Measurements from ENCODE around the gene SMOC2.
A peak's percentile ranks its signal among the peaks of the same experiment; 100 is the strongest.
"Not testable (repeated sequence)": the region's sequence is repeated elsewhere in the genome, so short reads cannot be mapped to it uniquely, and the experiment has no call there.

The SMOC2 gene

DNA sequence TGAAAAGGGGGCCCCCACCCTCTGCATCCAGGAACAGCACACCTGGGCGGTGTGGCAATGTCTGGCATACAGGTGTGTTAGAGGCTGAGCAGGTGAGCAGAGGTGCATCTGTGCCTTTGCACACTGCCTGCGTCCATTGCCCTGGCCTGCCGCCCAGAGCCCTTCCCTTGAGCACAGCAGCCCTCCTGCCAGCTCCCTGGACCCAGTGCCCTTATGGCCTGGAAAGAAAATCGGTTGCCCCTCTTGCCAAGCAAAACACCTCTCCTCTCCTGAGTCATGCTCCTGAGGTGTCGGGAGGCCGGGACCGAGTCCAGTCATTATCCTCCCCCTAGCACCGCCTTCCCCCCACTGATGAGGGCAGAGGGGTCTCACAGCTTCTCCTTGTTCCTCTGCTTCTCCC lies 259.9 kb downstream of the SMOC2 start:
- in situ Hi-C loops (cut with HindIII; ENCODE audit: low pct_unique_long_range_greater_than_20kb, low sequenced_read_pairs), result no loop called here
- DNase-seq (ENCODE audit: low read depth in 1 of 2, low spot score in 1 of 2), result no peak
- TF ChIP-seq JUND (IDR thresholded peaks at IDR 0.05; ENCODE audit: low read depth), result no peak

GRCh38 chr6:168703990-168704389 lies 263.0 kb downstream of the SMOC2 start:
- no peak for DNase-seq (ENCODE audit: low read depth in 1 of 2, low spot score in 1 of 2)
- no peak for TF ChIP-seq JUND (IDR thresholded peaks at IDR 0.05; ENCODE audit: low read depth)
- in situ Hi-C loops (cut with HindIII; ENCODE audit: low pct_unique_long_range_greater_than_20kb, low sequenced_read_pairs), result no loop called here

GRCh38 chr6:168704678-168705077 lies 263.7 kb downstream of the SMOC2 start:
- in situ Hi-C loops (cut with HindIII; ENCODE audit: low pct_unique_long_range_greater_than_20kb, low sequenced_read_pairs), result no loop called here
- DNase-seq (ENCODE audit: low read depth in 1 of 2, low spot score in 1 of 2), result no peak
- TF ChIP-seq JUND (IDR thresholded peaks at IDR 0.05; ENCODE audit: low read depth), result no peak

DNA sequence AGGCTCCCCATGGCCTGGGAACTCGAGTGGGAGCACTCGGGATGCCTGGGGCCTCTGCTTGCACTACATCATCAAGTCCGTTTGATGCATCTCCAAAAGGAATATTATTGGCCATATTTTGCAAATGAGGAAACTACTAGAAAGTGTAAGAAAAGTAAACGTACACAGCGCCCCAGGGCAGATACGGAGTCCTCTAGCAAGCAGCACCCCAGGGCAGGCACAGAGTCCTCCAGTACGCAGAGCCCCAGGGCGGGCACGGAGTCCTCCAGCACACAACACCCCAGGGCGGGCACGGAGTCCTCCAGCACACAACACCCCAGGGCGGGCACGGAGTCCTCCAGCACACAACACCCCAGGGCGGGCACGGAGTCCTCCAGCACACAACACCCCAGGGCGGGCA lies 264.3 kb downstream of the SMOC2 start:
- DNase-seq (ENCODE audit: low read depth in 1 of 2, low spot score in 1 of 2), result not testable (repeated sequence)

GRCh38 chr6:168706471-168707177 lies 265.6 kb downstream of the SMOC2 start:
- in situ Hi-C loops (cut with HindIII; ENCODE audit: low pct_unique_long_range_greater_than_20kb, low sequenced_read_pairs), result no loop called here
- TF ChIP-seq JUND (IDR thresholded peaks at IDR 0.05; ENCODE audit: low read depth), result no peak
- no peak for DNase-seq (ENCODE audit: low read depth in 1 of 2, low spot score in 1 of 2)

More for the DNA sequence above, 264.3 kb downstream of the SMOC2 start:
- in situ Hi-C loops (cut with HindIII; ENCODE audit: low pct_unique_long_range_greater_than_20kb, low sequenced_read_pairs), result not testable (repeated sequence)

- DNase-seq (ENCODE audit: low read depth in 1 of 2, low spot score in 1 of 2), result no peak
- in situ Hi-C loops (cut with HindIII; ENCODE audit: low pct_unique_long_range_greater_than_20kb, low sequenced_read_pairs), result no loop called here
- no peak for TF ChIP-seq JUND (IDR thresholded peaks at IDR 0.05; ENCODE audit: low read depth)
Measured at GRCh38 chr6:168708526-168708925, 267.5 kb downstream of the SMOC2 start.

- in situ Hi-C loops (cut with HindIII; ENCODE audit: low pct_unique_long_range_greater_than_20kb, low sequenced_read_pairs), result no loop called here
- TF ChIP-seq JUND (IDR thresholded peaks at IDR 0.05; ENCODE audit: low read depth), result no peak
- DNase-seq (ENCODE audit: low read depth in 1 of 2, low spot score in 1 of 2), result no peak
Measured at GRCh38 chr6:168708984-168709383, 268.0 kb downstream of the SMOC2 start.

- in situ Hi-C loops (cut with HindIII; ENCODE audit: low pct_unique_long_range_greater_than_20kb, low sequenced_read_pairs), result no loop called here
- TF ChIP-seq JUND (IDR thresholded peaks at IDR 0.05; ENCODE audit: low read depth), result no peak
Measured at GRCh38 chr6:168709390-168709789, 268.4 kb downstream of the SMOC2 start.

DNA sequence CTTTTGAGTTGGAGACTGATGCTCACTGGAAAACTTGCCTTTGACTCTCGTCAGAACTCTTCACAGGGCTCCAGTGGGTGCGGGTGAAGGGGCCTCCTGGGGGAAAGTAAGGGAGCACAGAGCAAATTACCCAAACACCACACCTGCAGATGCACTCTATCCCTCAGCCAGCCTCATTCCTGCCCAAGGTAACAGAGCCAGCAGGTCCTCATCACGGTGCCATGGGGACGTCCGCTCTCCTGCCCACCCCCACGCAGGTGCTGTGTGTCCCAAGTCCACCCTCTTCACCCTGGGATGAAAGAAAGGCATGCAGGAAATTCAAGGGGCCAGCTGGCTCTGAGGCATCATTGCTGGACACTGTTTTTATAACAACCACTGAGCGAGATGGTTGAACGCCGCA lies 269.0 kb downstream of the SMOC2 start:
- in situ Hi-C loops (cut with HindIII; ENCODE audit: low pct_unique_long_range_greater_than_20kb, low sequenced_read_pairs), result no loop called here
- TF ChIP-seq JUND (IDR thresholded peaks at IDR 0.05; ENCODE audit: low read depth), result no peak
- DNase-seq (ENCODE audit: low read depth in 1 of 2, low spot score in 1 of 2), result no peak

More at GRCh38 chr6:168709390-168709789, 268.4 kb downstream of the SMOC2 start:
- DNase-seq (ENCODE audit: low read depth in 1 of 2, low spot score in 1 of 2), result no peak

DNA sequence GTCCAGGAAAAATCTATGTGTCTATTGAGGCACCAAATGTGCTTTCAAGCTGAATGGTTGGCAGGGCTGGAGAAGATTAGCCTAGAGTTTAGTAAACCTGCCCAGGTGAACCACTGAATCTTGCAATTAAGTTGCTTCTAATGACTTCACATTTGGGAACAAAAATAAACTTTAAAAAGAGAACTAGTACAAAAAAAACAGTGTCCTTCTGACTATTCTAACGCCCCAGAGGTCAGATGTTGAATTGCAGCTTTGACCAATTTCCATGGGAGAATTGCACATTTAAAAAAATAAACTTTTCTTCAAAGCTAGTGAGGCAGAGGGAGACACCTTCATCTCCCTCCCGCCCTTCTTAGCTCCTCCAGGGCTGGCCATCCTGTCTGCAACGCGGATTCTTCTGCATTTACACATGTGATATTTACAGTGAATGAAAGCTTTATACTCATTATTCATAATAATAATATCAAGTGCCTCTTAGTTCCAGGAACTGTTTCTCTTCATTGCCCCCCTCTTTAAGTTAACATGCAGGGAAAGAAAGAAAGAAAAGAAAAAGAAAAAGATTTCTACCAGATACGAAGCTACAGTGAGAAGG lies 270.2 kb downstream of the SMOC2 start:
- peak in 1 of 2 experiments; percentile 10 for DNase-seq (ENCODE audit: low read depth in 1 of 2, low spot score in 1 of 2)
- no peak for TF ChIP-seq JUND (IDR thresholded peaks at IDR 0.05; ENCODE audit: low read depth)
- in situ Hi-C loops (cut with HindIII; ENCODE audit: low pct_unique_long_range_greater_than_20kb, low sequenced_read_pairs), result no loop called here

GRCh38 chr6:168711666-168712300 lies 270.8 kb downstream of the SMOC2 start:
- in situ Hi-C loops (cut with HindIII; ENCODE audit: low pct_unique_long_range_greater_than_20kb, low sequenced_read_pairs), result no loop called here
- DNase-seq (ENCODE audit: low read depth in 1 of 2, low spot score in 1 of 2), result no peak
- no peak for TF ChIP-seq JUND (IDR thresholded peaks at IDR 0.05; ENCODE audit: low read depth)

- in situ Hi-C loops (cut with HindIII; ENCODE audit: low pct_unique_long_range_greater_than_20kb, low sequenced_read_pairs), result no loop called here
Measured at GRCh38 chr6:168712993-168713392, 272.0 kb downstream of the SMOC2 start.

DNA sequence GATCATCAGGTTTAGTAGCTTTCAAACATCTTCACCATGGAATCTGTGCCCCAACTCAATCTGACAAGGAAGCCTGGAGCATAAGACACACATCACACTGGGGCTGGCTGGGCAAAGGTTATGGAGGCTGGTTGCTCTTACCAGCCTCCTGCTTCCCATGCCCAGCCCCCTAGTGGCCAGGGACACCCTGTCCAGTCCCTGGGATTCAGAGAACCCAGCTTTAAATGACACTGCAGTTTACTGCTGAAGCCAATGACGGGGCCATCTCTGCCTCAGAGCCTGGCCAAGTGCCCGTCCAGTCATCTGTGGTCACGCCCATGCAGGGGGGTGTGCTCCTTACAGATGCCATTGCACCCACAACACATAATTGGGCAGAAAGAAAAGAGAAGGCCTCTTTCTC lies 272.9 kb downstream of the SMOC2 start:
- in situ Hi-C loops (cut with HindIII; ENCODE audit: low pct_unique_long_range_greater_than_20kb, low sequenced_read_pairs), result no loop called here
- peak; percentile 13 to 55 for DNase-seq (ENCODE audit: low read depth in 1 of 2, low spot score in 1 of 2)
- no peak for TF ChIP-seq JUND (IDR thresholded peaks at IDR 0.05; ENCODE audit: low read depth)

More at GRCh38 chr6:168712993-168713392, 272.0 kb downstream of the SMOC2 start:
- no peak for DNase-seq (ENCODE audit: low read depth in 1 of 2, low spot score in 1 of 2)
- no peak for TF ChIP-seq JUND (IDR thresholded peaks at IDR 0.05; ENCODE audit: low read depth)

Data from T47D (cell line).